NCI-H128 (cell line): ENCODE data around the gene PLPP4.

Experiments
- DNase-seq: peaks from one replicate; lab custom pipeline; 2025; ENCODE audit not compliant: unreplicated experiment; lab: John Stamatoyannopoulos, UW

Gene PLPP4

GRCh38 chr10:120456143-120456625, 843 bp upstream of the PLPP4 start:
- DNase-seq = no peak

GRCh38 chr10:120457431-120458172, 575 bp downstream of the PLPP4 start:
- no peak for DNase-seq

- DNase-seq = no peak
Observed at GRCh38 chr10:120458432-120458831, 1.4 kb downstream of the PLPP4 start.

GRCh38 chr10:120459185-120459584, 2.2 kb downstream of the PLPP4 start:
- no peak for DNase-seq

- DNase-seq = no peak
Observed at GRCh38 chr10:120460186-120460585, 3.2 kb downstream of the PLPP4 start.

- DNase-seq = no peak
Observed at GRCh38 chr10:120460776-120461175, 3.7 kb downstream of the PLPP4 start.

- no peak for DNase-seq
Observed at GRCh38 chr10:120462018-120462682, 5.1 kb downstream of the PLPP4 start.

GRCh38 chr10:120465138-120465537, 8.1 kb downstream of the PLPP4 start:
- DNase-seq = no peak

- DNase-seq = no peak
Observed at GRCh38 chr10:120466006-120466405, 9.0 kb downstream of the PLPP4 start.

GRCh38 chr10:120473593-120473992, 16.6 kb downstream of the PLPP4 start:
- no peak for DNase-seq

GRCh38 chr10:120474956-120475355, 17.9 kb downstream of the PLPP4 start:
- no peak for DNase-seq

GRCh38 chr10:120475844-120476791, 19.1 kb downstream of the PLPP4 start:
- no peak for DNase-seq

- no peak for DNase-seq
Observed at GRCh38 chr10:120477021-120477742, 20.2 kb downstream of the PLPP4 start.

- DNase-seq = no peak
Observed at GRCh38 chr10:120477743-120478141, 20.7 kb downstream of the PLPP4 start.

- no peak for DNase-seq
Observed at GRCh38 chr10:120478386-120478785, 21.4 kb downstream of the PLPP4 start.

GRCh38 chr10:120479506-120479905, 22.5 kb downstream of the PLPP4 start:
- no peak for DNase-seq

- no peak for DNase-seq
Observed at GRCh38 chr10:120480065-120480600, 23.1 kb downstream of the PLPP4 start.

GRCh38 chr10:120480848-120481247, 23.8 kb downstream of the PLPP4 start:
- no peak for DNase-seq

- DNase-seq = no peak
Observed at GRCh38 chr10:120483006-120483405, 26.0 kb downstream of the PLPP4 start.

GRCh38 chr10:120483651-120484301, 26.7 kb downstream of the PLPP4 start:
- no peak for DNase-seq
